HEK293 (cell line): Measurements from ENCODE around the gene CACNA1C.

Experiments used
- CTCF ChIA-PET: fragments of 350-600 bp; formaldehyde crosslinking; extraction: SDS; loops from one replicate; lab custom pipeline; 2021; ENCODE audit warnings: antibody characterized with exemption; lab: Yijun Ruan, JAX
- POLR2A ChIA-PET: fragments of 300-600 bp; formaldehyde crosslinking; extraction: SDS; loops from one replicate; lab custom pipeline; 2020; ENCODE audit warnings: antibody characterized with exemption, inconsistent platforms; lab: Yijun Ruan, JAX
- H3K27ac ChIP-seq: fragments of 200-500 bp; sonication (Bioruptor generic); 2 replicates; pipeline ENCODE4 v1.5.1; 2014; ENCODE audit warnings: low read depth, low read length, control low read depth, inconsistent platforms; ENCODE audit errors: extremely low read depth
- H3K36me3 ChIP-seq, 2 experiments: fragments of 200-500 bp in 1 of 2; sonication (Bioruptor generic) in 1 of 2; 1 replicate in 1 of 2; 2 replicates in 1 of 2; pipeline ENCODE4 v1.5.1; 2014 to 2017; ENCODE audit warnings: inconsistent platforms in 2 of 2, low read length in 2 of 2; ENCODE audit not compliant: control insufficient read depth in 2 of 2, insufficient read depth in 1 of 2
- H3K4me1 ChIP-seq: fragments of 200-500 bp; sonication (Bioruptor generic); 2 replicates; pipeline ENCODE4 v1.5.1; 2014; ENCODE audit warnings: mild to moderate bottlenecking, low read length, inconsistent platforms; ENCODE audit not compliant: control insufficient read depth, insufficient read depth
- H3K4me3 ChIP-seq: 2 replicates; pipeline ENCODE4 v1.5.1; 2011; ENCODE audit warnings: low read depth, mild to moderate bottlenecking, control low read depth, low read length, moderate library complexity
- H3K9me3 ChIP-seq: fragments of 200-500 bp; sonication (Bioruptor generic); 2 replicates; pipeline ENCODE4 v1.5.1; 2014; ENCODE audit warnings: low read depth, low read length, inconsistent platforms; ENCODE audit not compliant: control insufficient read depth, insufficient read depth
- KLF7 ChIP-seq: fragments of 450-650 bp; formaldehyde crosslinking; IDR thresholded peaks from 2 replicates; pipeline ENCODE4 v1.5.1; 2016; ENCODE audit warnings: missing biosample characterization, missing genetic modification characterization, borderline replicate concordance
- PRDM2 ChIP-seq: fragments of 450-650 bp; formaldehyde crosslinking; IDR thresholded peaks from 2 replicates; pipeline ENCODE4 v1.5.1; 2016; ENCODE audit warnings: missing biosample characterization, missing genetic modification characterization, borderline replicate concordance
- REST ChIP-seq: fragments of 450-650 bp; formaldehyde crosslinking; IDR thresholded peaks from 2 replicates; pipeline ENCODE4 v1.5.1; 2016; ENCODE audit warnings: missing biosample characterization, missing genetic modification characterization
- SP7 ChIP-seq: fragments of 450-650 bp; formaldehyde crosslinking; IDR thresholded peaks from 2 replicates; pipeline ENCODE4 v1.5.1; 2016; ENCODE audit warnings: missing biosample characterization, missing genetic modification characterization
- TCF7L2 ChIP-seq: IDR thresholded peaks from 2 replicates; pipeline ENCODE4 v1.6.1; 2011; ENCODE audit warnings: low read depth, mild to moderate bottlenecking, inconsistent platforms, low read length, moderate library complexity, borderline replicate concordance
- TRIM28 ChIP-seq: IDR thresholded peaks from 2 replicates; pipeline ENCODE4 v1.6.1; 2011; ENCODE audit warnings: low read length, control low read depth, borderline replicate concordance
- TSHZ1 ChIP-seq: fragments of 450-650 bp; formaldehyde crosslinking; IDR thresholded peaks from 2 replicates; pipeline ENCODE4 v1.5.1; 2016; ENCODE audit warnings: missing biosample characterization, missing genetic modification characterization, borderline replicate concordance
- YY2 ChIP-seq: fragments of 450-650 bp; formaldehyde crosslinking; IDR thresholded peaks from 2 replicates; pipeline ENCODE4 v1.5.1; 2016; ENCODE audit warnings: missing biosample characterization, missing genetic modification characterization
- ZFP69B ChIP-seq: fragments of 450-650 bp; formaldehyde crosslinking; IDR thresholded peaks from 2 replicates; pipeline ENCODE4 v1.5.1; 2016; ENCODE audit warnings: missing biosample characterization, missing genetic modification characterization
- ZNF10 ChIP-seq: fragments of 450-650 bp; formaldehyde crosslinking; IDR thresholded peaks from 2 replicates; pipeline ENCODE4 v1.5.1; 2017; ENCODE audit warnings: missing biosample characterization, missing genetic modification characterization
- ZNF146 ChIP-seq: fragments of 450-650 bp; formaldehyde crosslinking; IDR thresholded peaks from 2 replicates; pipeline ENCODE4 v1.5.1; 2016; ENCODE audit warnings: missing biosample characterization, missing genetic modification characterization
- ZNF184 ChIP-seq: fragments of 450-650 bp; IDR thresholded peaks from 2 replicates; pipeline ENCODE4 v1.5.1; 2018; ENCODE audit warnings: missing biosample characterization, mild to moderate bottlenecking, missing genetic modification characterization
- ZNF19 ChIP-seq: fragments of 450-650 bp; formaldehyde crosslinking; IDR thresholded peaks from 2 replicates; pipeline ENCODE4; 2016; ENCODE audit warnings: missing biosample characterization, missing genetic modification characterization, low read depth
- ZNF626 ChIP-seq: fragments of 450-650 bp; sonication (Bioruptor Pico); formaldehyde crosslinking; IDR thresholded peaks from 2 replicates; pipeline ENCODE4 v1.5.1; 2018; ENCODE audit warnings: missing biosample characterization, missing genetic modification characterization, inconsistent platforms
- ZSCAN5A ChIP-seq: fragments of 450-650 bp; formaldehyde crosslinking; IDR thresholded peaks from 2 replicates; pipeline ENCODE4 v1.5.1; 2016; ENCODE audit warnings: missing biosample characterization, missing genetic modification characterization

CACNA1C gene

GRCh38 chr12:2514038-2514340 lies 461.2 kb downstream of the CACNA1C start:
- H3K27ac ChIP-seq: no peak overlapping the region
- no peak overlapping the region for H3K4me3 ChIP-seq
- CTCF ChIA-PET: no interaction called here
- TF ChIP-seq ZNF19 (tag by site-specific recombination): no peak
- TF ChIP-seq REST (tag by site-specific recombination): no peak
- TF ChIP-seq TSHZ1 (tag by site-specific recombination): no peak
- no peak for TF ChIP-seq ZNF184 (tag by site-specific recombination)
- no peak for TF ChIP-seq ZNF146
- TF ChIP-seq PRDM2 (tag by site-specific recombination): no peak
- no peak for TF ChIP-seq YY2
- TF ChIP-seq KLF7 (tag by site-specific recombination): no peak
- no peak for TF ChIP-seq ZNF10 (tag by site-specific recombination)
- no peak for TF ChIP-seq ZNF626 (tag by site-specific recombination)
- no peak for TF ChIP-seq TCF7L2
- TF ChIP-seq TRIM28: no peak
- no peak for TF ChIP-seq SP7 (tag by site-specific recombination)
- no peak for TF ChIP-seq ZFP69B (tag by site-specific recombination)
- TF ChIP-seq ZSCAN5A (tag by site-specific recombination): no peak
- TF ChIP-seq, all 188 proteins: peak for 0
- H3K9me3 ChIP-seq: no peaks in the 10 kb centered on the region
- POLR2A ChIA-PET: no interaction called here
- H3K36me3 ChIP-seq: no peaks in the 10 kb centered on the region
- no peaks in the 10 kb centered on the region for H3K4me1 ChIP-seq
